Non-pigmented ciliary epithelial cell (primary cell): Measurements from ENCODE around the gene KRTAP27-1.

ENCODE experiments used
- DNase-seq: peaks from one replicate; pipeline ENCODE4 v3.0.0-alpha.2; 2010; ENCODE audit warnings: low read depth

The KRTAP27-1 gene

GRCh38 chr21:30337276-30337744 lies at the start of gene KRTAP27-1:
KRTAP27-1 (minus strand) TSS chr21:30337694; CDS start chr21:30337668, 26 bp downstream.
- no peak for DNase-seq

- DNase-seq = no peak
These were observed 44.7 kb upstream of the KRTAP27-1 start for GRCh38 chr21:30382201-30382600.

GRCh38 chr21:30372139-30372770 lies 34.8 kb upstream of the KRTAP27-1 start, which contains the start of gene KRTAP13-2:
KRTAP13-2 (minus strand) TSS chr21:30372271; CDS start chr21:30372213, 58 bp downstream.
- DNase-seq = no peak

- no peak for DNase-seq
These were observed 18.4 kb upstream of the KRTAP27-1 start for GRCh38 chr21:30355906-30356305.

- no peak for DNase-seq
These were observed 17.0 kb upstream of the KRTAP27-1 start for GRCh38 chr21:30354308-30355005.

- DNase-seq = no peak
These were observed 14.0 kb upstream of the KRTAP27-1 start for GRCh38 chr21:30351534-30351933.

GRCh38 chr21:30349572-30349971 lies 12.1 kb upstream of the KRTAP27-1 start:
- no peak for DNase-seq

GRCh38 chr21:30348506-30348905 lies 11.0 kb upstream of the KRTAP27-1 start, which contains the start of gene KRTAP23-1:
KRTAP23-1 (minus strand) TSS chr21:30348606; CDS start chr21:30348606, 0 bp downstream.
- DNase-seq = no peak

- DNase-seq = no peak
These were observed 7.5 kb upstream of the KRTAP27-1 start for GRCh38 chr21:30345014-30345413.

GRCh38 chr21:30340714-30341573 lies 3.5 kb upstream of the KRTAP27-1 start:
- DNase-seq = no peak

GRCh38 chr21:30338717-30339116 lies 1.2 kb upstream of the KRTAP27-1 start:
- DNase-seq = no peak

- DNase-seq = no peak
These were observed 278 bp upstream of the KRTAP27-1 start for GRCh38 chr21:30337772-30338171.

GRCh38 chr21:30336596-30336995 lies 898 bp downstream of the KRTAP27-1 start:
- DNase-seq = no peak

GRCh38 chr21:30333736-30334135 lies 3.8 kb downstream of the KRTAP27-1 start:
- DNase-seq = no peak

- no peak for DNase-seq
These were observed 4.8 kb downstream of the KRTAP27-1 start for GRCh38 chr21:30332681-30333080.

GRCh38 chr21:30329203-30329875 lies 8.2 kb downstream of the KRTAP27-1 start:
- no peak for DNase-seq

- DNase-seq = no peak
These were observed 11.1 kb downstream of the KRTAP27-1 start for GRCh38 chr21:30326390-30326789.

- DNase-seq = no peak
These were observed 17.3 kb downstream of the KRTAP27-1 start, which contains the start of gene KRTAP26-1 for GRCh38 chr21:30320215-30320614. KRTAP26-1 (minus strand) TSS chr21:30320315; CDS start chr21:30320035, 280 bp downstream.

- DNase-seq = no peak
These were observed 21.8 kb downstream of the KRTAP27-1 start for GRCh38 chr21:30315701-30316100.

GRCh38 chr21:30306884-30307283 lies 30.6 kb downstream of the KRTAP27-1 start:
- DNase-seq = no peak

GRCh38 chr21:30305136-30305535 lies 32.4 kb downstream of the KRTAP27-1 start:
- no peak for DNase-seq

- DNase-seq = no peak
These were observed 48.3 kb downstream of the KRTAP27-1 start, which contains the start of gene KRTAP25-1 for GRCh38 chr21:30289215-30289614. KRTAP25-1 (minus strand) TSS chr21:30289514; CDS start chr21:30289490, 24 bp downstream.
